Esophagus muscularis mucosa (tissue), 4 donors: ENCODE data around the gene TPK1.

ENCODE experiments used
- EP300 ChIP-seq: sonication (generic); formaldehyde crosslinking; IDR thresholded peaks from one replicate; pipeline ENCODE4 v1.6.1; 2017; ENCODE audit warnings: antibody characterized with exemption
- POLR2AphosphoS5 ChIP-seq, 2 donors: sonication (generic); formaldehyde crosslinking; IDR thresholded peaks; one replicate each; pipeline ENCODE4 v1.6.1; 2017; ENCODE audit warnings: antibody characterized with exemption in 2 of 2
- TF ChIP-seq, protein P1 (sequence below), 3 experiments: fragments of 200-600 bp in 2 of 3; fragments of 450-650 bp in 1 of 3; sonication (generic) in 2 of 3; IDR thresholded peaks; one replicate each; pipeline ENCODE4 v1.5.1; 2017 to 2019; ENCODE audit warnings: antibody characterized with exemption in 3 of 3, mild to moderate bottlenecking in 2 of 3, moderate library complexity in 1 of 3

DNA sequence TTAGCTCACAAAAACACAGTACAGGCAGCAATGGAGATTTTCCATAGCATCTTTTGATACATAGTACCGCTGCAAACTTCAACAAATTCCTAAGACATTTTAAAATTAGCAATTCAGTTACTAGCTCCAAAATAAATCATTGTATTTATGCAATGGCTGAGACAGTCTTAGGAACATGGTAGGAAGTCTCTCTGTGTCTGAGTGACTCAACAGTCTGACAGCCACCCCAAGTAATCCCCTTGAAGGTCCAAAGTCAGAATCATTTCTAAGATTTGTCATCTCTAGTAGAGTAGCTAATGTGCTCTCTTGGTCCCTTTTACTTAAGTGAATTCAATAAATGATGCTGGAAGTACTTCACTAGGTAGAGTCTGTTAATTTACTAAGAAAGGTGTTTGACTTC lies 338.6 kb downstream of the TPK1 start:
- TF ChIP-seq, protein P1, sequence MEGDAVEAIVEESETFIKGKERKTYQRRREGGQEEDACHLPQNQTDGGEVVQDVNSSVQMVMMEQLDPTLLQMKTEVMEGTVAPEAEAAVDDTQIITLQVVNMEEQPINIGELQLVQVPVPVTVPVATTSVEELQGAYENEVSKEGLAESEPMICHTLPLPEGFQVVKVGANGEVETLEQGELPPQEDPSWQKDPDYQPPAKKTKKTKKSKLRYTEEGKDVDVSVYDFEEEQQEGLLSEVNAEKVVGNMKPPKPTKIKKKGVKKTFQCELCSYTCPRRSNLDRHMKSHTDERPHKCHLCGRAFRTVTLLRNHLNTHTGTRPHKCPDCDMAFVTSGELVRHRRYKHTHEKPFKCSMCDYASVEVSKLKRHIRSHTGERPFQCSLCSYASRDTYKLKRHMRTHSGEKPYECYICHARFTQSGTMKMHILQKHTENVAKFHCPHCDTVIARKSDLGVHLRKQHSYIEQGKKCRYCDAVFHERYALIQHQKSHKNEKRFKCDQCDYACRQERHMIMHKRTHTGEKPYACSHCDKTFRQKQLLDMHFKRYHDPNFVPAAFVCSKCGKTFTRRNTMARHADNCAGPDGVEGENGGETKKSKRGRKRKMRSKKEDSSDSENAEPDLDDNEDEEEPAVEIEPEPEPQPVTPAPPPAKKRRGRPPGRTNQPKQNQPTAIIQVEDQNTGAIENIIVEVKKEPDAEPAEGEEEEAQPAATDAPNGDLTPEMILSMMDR (IDR thresholded peaks at IDR 0.05), result no peak
- TF ChIP-seq POLR2AphosphoS5 (IDR thresholded peaks at IDR 0.05) (no peak), EP300 (no peak)
